BLaER1 (cell line): ENCODE measurements around the gene RPRD1B.
"Not testable (repeated sequence)": the region's sequence is repeated elsewhere in the genome, so short reads cannot be mapped to it uniquely, and the experiment has no call there.

Experiments used
- H3K27ac ChIP-seq: shearing (Covaris generic); formaldehyde crosslinking; 2 replicates; pipeline ENCODE4 v1.8.1; 2022
- H3K27me3 ChIP-seq: shearing (Covaris generic); formaldehyde crosslinking; 2 replicates; pipeline ENCODE4 v1.8.1; 2022
- H3K36me3 ChIP-seq: shearing (Covaris generic); formaldehyde crosslinking; 2 replicates; pipeline ENCODE4 v1.8.1; 2022
- H3K4me1 ChIP-seq: shearing (Covaris generic); formaldehyde crosslinking; 2 replicates; pipeline ENCODE4 v1.8.1; 2022
- H3K4me2 ChIP-seq: shearing (Covaris generic); formaldehyde crosslinking; 2 replicates; pipeline ENCODE4 v1.8.1; 2022
- H3K4me3 ChIP-seq: shearing (Covaris generic); formaldehyde crosslinking; 2 replicates; pipeline ENCODE4 v1.8.1; 2022
- H3K9ac ChIP-seq: shearing (Covaris generic); formaldehyde crosslinking; 2 replicates; pipeline ENCODE4 v1.8.1; 2022
- H3K9me3 ChIP-seq: shearing (Covaris generic); formaldehyde crosslinking; 2 replicates; pipeline ENCODE4 v1.8.1; 2022
- H4K20me1 ChIP-seq: shearing (Covaris generic); formaldehyde crosslinking; 2 replicates; pipeline ENCODE4 v1.8.1; 2022
- Cebpa-rat ChIP-seq: shearing (Covaris generic); IDR thresholded peaks from 2 replicates; pipeline ENCODE4 v1.8.1; 2022

The RPRD1B gene

GRCh38 chr20:38094373-38094891, 60.9 kb downstream of the RPRD1B start:
- H4K20me1 ChIP-seq: no peaks in the 10 kb centered on the region

GRCh38 chr20:38095017-38095686, 61.6 kb downstream of the RPRD1B start:
- Histone ChIP-seq H3K9me3 (no peaks in the 10 kb centered on the region), H3K36me3 (peaks cover 31% of the 10 kb centered on the region), H4K20me1 (no peaks in the 10 kb centered on the region), H3K27me3 (no peaks in the 10 kb centered on the region), H3K27ac (peak overlapping the region; percentile 20; the same call in 1 of the 2 replicates), H3K4me2 (no peak overlapping the region; the same call in 1 of the 2 replicates), H3K4me3 (no peak overlapping the region), H3K4me1 (peaks cover 21% of the 10 kb centered on the region), H3K9ac (no peak overlapping the region)
- TF ChIP-seq Cebpa-rat: no peak

More at GRCh38 chr20:38094373-38094891, 60.9 kb downstream of the RPRD1B start:
- no peaks in the 10 kb centered on the region for H3K9me3 ChIP-seq
- no peaks in the 10 kb centered on the region for H3K27me3 ChIP-seq
- H3K9ac ChIP-seq: no peak overlapping the region
- peak; percentile 78; the same call in 1 of the 2 replicates for TF ChIP-seq Cebpa-rat
- H3K27ac ChIP-seq: 0 out of 2 replicates have a peak overlapping the region, but pooled peaks have one; percentile 20
- no peak overlapping the region for H3K4me3 ChIP-seq
- H3K4me2 ChIP-seq: peak overlapping the region; percentile 21
- H3K36me3 ChIP-seq: peaks cover 38% of the 10 kb centered on the region
- H3K4me1 ChIP-seq: peaks cover 21% of the 10 kb centered on the region

- Histone ChIP-seq H3K4me3 (no peak overlapping the region), H3K27ac (no peak overlapping the region), H3K4me1 (peaks cover 16% of the 10 kb centered on the region), H3K9me3 (0 out of 2 replicates have a peak, but pooled peaks cover 4% of the 10 kb centered on the region), H3K4me2 (no peak overlapping the region), H3K36me3 (no peaks in the 10 kb centered on the region), H3K9ac (no peak overlapping the region), H4K20me1 (no peaks in the 10 kb centered on the region), H3K27me3 (no peaks in the 10 kb centered on the region)
- TF ChIP-seq Cebpa-rat: no peak
Measured at GRCh38 chr20:38098952-38099351, 65.4 kb downstream of the RPRD1B start.

DNA sequence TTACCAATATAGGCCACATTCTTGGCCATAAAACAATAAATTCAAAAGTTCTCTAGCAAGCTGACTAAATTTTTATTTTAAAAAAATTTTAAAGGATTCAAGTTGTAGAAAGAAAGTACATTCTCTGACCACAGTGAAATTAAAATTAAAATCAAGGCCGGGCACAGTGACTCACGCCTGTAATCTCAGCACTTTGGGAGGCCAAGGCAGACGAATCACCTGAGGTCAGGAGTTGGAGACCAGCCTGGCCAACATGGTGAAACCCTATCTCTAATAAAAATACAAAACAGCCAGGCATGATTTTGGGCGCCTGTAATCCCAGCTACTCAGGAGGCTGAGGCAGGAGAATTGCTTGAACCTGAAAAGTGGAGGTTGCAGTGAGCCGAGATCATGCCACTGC, 68.7 kb downstream of the RPRD1B start:
- H3K36me3 ChIP-seq, H3K9me3 ChIP-seq, H3K4me3 ChIP-seq, H4K20me1 ChIP-seq, H3K27me3 ChIP-seq, H3K9ac ChIP-seq, H3K4me2 ChIP-seq, H3K4me1 ChIP-seq, H3K27ac ChIP-seq: not testable (repeated sequence)

DNA sequence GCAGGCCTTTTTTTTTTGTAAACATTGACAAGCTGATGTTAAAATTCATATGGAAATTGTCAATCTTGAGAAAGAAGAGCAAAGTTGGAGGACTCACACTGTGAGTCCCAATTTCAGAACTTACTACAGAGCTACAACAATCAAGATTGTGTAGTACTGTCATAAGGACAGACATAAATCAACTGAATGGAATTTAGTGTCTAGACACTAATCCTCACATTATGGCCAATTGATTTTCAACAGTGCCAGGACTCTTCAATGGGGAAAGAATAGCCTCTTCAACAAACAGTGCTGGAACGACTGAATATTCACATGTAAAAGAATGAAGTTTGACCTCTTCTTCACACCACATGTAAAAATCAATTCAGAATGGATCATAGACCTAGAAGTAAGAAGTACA, 70.7 kb downstream of the RPRD1B start:
- Histone ChIP-seq H3K36me3 (no peaks in the 10 kb centered on the region), H4K20me1 (no peaks in the 10 kb centered on the region), H3K9ac (no peak overlapping the region), H3K4me1 (no peaks in the 10 kb centered on the region), H3K27ac (no peak overlapping the region), H3K9me3 (0 out of 2 replicates have a peak, but pooled peaks cover 4% of the 10 kb centered on the region), H3K27me3 (no peaks in the 10 kb centered on the region), H3K4me2 (no peak overlapping the region), H3K4me3 (no peak overlapping the region)
- no peak for TF ChIP-seq Cebpa-rat

GRCh38 chr20:38106461-38106860, 72.9 kb downstream of the RPRD1B start:
- Histone ChIP-seq H3K36me3 (no peaks in the 10 kb centered on the region), H4K20me1 (no peaks in the 10 kb centered on the region), H3K4me2 (no peak overlapping the region), H3K9ac (no peak overlapping the region), H3K4me3 (no peak overlapping the region), H3K27ac (no peak overlapping the region), H3K27me3 (no peaks in the 10 kb centered on the region), H3K9me3 (no peaks in the 10 kb centered on the region), H3K4me1 (peaks cover 3% of the 10 kb centered on the region; the same call in 1 of the 2 replicates)
- TF ChIP-seq Cebpa-rat: no peak

- not testable (repeated sequence) for H3K9me3 ChIP-seq, H3K4me3 ChIP-seq, H3K4me1 ChIP-seq, H3K27me3 ChIP-seq, H3K4me2 ChIP-seq, H4K20me1 ChIP-seq, H3K27ac ChIP-seq, H3K36me3 ChIP-seq, H3K9ac ChIP-seq
Measured at GRCh38 chr20:38107386-38107785, 73.8 kb downstream of the RPRD1B start.

DNA sequence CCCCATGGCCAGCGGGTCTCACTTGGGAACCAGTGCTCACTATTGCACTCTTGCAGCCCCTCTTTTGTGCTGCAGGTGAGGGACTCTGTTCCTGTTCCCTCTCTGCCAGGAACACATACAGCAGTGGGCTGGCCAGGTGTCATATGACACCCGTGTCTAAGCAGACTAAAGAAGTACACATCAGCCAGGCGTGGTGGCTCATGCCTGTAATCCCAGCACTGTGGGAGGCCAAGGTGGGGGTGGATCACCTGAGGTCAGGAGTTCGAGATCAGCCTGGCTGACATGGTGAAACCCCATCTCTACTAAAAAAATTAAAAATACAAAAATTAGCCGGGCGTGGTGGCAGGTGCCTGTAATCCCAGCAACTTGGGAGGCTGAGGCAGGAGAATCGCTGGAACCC, 74.4 kb downstream of the RPRD1B start:
- H4K20me1 ChIP-seq, H3K4me1 ChIP-seq, H3K4me2 ChIP-seq, H3K4me3 ChIP-seq, H3K9me3 ChIP-seq, H3K9ac ChIP-seq, H3K36me3 ChIP-seq, H3K27me3 ChIP-seq, H3K27ac ChIP-seq: not testable (repeated sequence)

- H3K9ac ChIP-seq: no peak overlapping the region
- H3K4me3 ChIP-seq: no peak overlapping the region
- H3K4me2 ChIP-seq: no peak overlapping the region
- H4K20me1 ChIP-seq: no peaks in the 10 kb centered on the region
- no peaks in the 10 kb centered on the region for H3K9me3 ChIP-seq
- no peaks in the 10 kb centered on the region for H3K36me3 ChIP-seq
- peaks cover 9% of the 10 kb centered on the region; the same call in 1 of the 2 replicates for H3K4me1 ChIP-seq
- TF ChIP-seq Cebpa-rat: no peak
- H3K27me3 ChIP-seq: no peaks in the 10 kb centered on the region
- H3K27ac ChIP-seq: no peak overlapping the region
Measured at GRCh38 chr20:38108438-38108985, 75.0 kb downstream of the RPRD1B start.

DNA sequence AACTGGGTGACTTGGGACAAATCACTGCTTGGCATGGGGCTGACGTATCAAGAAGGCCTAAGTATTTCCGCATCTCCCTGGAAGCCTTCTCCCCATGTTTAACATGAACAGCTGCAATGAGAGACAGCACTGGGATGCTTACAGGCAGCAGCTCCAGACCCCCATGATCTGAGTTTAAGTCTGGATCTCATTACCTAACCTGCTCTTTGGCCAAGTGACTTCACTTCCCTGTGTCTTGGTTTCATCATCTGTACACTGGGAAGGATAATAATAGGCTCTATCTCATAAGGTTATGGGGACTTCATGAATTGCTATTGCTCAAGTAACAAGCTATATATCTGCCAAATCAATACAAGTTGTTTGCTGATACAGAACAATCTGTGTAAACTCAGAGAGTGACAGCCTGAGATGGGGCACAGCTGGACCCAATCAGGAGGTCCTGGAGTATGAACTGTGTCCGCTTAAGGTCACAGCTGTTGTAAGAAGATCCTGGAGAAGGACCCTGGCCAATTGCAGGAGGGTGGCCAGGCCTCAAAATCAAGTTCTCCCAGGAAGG, 75.5 kb downstream of the RPRD1B start:
- no peak for TF ChIP-seq Cebpa-rat
- H3K27ac ChIP-seq: no peak overlapping the region
- no peak overlapping the region for H3K9ac ChIP-seq
- no peaks in the 10 kb centered on the region for H4K20me1 ChIP-seq
- H3K9me3 ChIP-seq: no peaks in the 10 kb centered on the region
- H3K4me2 ChIP-seq: no peak overlapping the region
- H3K4me3 ChIP-seq: no peak overlapping the region
- H3K27me3 ChIP-seq: no peaks in the 10 kb centered on the region
- H3K36me3 ChIP-seq: no peaks in the 10 kb centered on the region
- peaks cover 9% of the 10 kb centered on the region; the same call in 1 of the 2 replicates for H3K4me1 ChIP-seq
